Measurements from ENCODE around the gene GCK.

Gene GCK

DNA sequence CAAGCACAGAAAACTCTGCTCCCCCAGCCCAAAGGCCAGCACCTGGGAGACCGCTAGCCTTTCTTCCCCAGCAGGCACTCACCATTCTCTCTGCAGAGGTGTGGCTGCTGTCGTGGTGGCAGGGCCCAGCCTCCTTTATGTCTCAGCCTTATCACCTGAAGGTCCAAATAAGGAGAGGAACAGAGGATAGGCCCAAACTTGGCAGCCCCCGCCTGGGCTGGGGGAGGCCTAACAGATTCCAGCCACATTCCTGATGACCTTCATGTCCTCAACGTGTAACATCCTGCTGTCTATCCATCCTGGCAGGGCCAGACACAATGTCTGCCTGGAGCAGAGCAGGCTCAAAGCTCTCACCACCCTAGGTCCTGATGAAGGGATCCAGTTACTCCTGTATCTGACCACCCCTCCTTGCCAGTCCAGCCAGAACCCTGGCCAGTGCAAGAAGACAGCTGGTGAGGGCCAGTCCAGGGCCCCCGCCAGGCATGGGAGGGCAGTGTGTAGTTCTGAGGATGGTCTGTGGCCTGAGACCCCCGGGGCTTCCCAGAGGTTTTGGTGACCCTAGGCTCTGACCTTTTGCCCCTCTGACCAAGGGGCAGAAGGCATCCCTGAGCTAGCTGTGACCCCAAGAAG is 47.9 kb downstream of the GCK start, which contains the start of gene MYL7:
Gene MYL7, minus strand, starts transcription at position 112 of the 630 bp plus-strand sequence. Its CDS starts 27 bp downstream, at position 85.
- no peaks in the 10 kb centered on the region for H3K79me2 ChIP-seq (ENCODE audit: insufficient read depth, low read length)
- H3K9me2 ChIP-seq (replicated peaks; ENCODE audit: insufficient read depth, low read length): no peaks in the 10 kb centered on the region
- no peak within 1 kb of the TSS for H3K4me2 ChIP-seq (ENCODE audit: low read depth, low read length, poor library complexity, severe bottlenecking)
- H3K27me3 ChIP-seq (ENCODE audit: low read length): no peaks in the 10 kb centered on the region
- no peaks in the 10 kb centered on the region for H4K20me1 ChIP-seq (ENCODE audit: low read depth, low read length)
- H2AFZ ChIP-seq (ENCODE audit: low read depth, low read length, severe bottlenecking): no peak within 1 kb of the TSS
- no peaks in the 10 kb centered on the region for H3F3A ChIP-seq (ENCODE audit: insufficient read depth)
- H3K4me3 ChIP-seq (ENCODE audit: insufficient read depth, low read length, poor library complexity, severe bottlenecking): no peak within 1 kb of the TSS
- no peak within 1 kb of the TSS for H3K27ac ChIP-seq (ENCODE audit: low read depth, low read length)
- H3K36me3 ChIP-seq (ENCODE audit: low read length): no peaks in the 10 kb centered on the region
- no peaks in the 10 kb centered on the region for H3K9me3 ChIP-seq (ENCODE audit: insufficient read depth, low read length)
- no peak within 1 kb of the TSS for H3K9ac ChIP-seq (ENCODE audit: low read length)
- TF ChIP-seq, protein P1, sequence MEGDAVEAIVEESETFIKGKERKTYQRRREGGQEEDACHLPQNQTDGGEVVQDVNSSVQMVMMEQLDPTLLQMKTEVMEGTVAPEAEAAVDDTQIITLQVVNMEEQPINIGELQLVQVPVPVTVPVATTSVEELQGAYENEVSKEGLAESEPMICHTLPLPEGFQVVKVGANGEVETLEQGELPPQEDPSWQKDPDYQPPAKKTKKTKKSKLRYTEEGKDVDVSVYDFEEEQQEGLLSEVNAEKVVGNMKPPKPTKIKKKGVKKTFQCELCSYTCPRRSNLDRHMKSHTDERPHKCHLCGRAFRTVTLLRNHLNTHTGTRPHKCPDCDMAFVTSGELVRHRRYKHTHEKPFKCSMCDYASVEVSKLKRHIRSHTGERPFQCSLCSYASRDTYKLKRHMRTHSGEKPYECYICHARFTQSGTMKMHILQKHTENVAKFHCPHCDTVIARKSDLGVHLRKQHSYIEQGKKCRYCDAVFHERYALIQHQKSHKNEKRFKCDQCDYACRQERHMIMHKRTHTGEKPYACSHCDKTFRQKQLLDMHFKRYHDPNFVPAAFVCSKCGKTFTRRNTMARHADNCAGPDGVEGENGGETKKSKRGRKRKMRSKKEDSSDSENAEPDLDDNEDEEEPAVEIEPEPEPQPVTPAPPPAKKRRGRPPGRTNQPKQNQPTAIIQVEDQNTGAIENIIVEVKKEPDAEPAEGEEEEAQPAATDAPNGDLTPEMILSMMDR (IDR thresholded peaks at IDR 0.05; ENCODE audit: insufficient read depth, low read length, poor library complexity, severe bottlenecking): no peak

- H2AFZ ChIP-seq (ENCODE audit: low read depth, low read length, severe bottlenecking): no peak overlapping the region
- no peaks in the 10 kb centered on the region for H3K36me3 ChIP-seq (ENCODE audit: low read length)
- H3K4me2 ChIP-seq (ENCODE audit: low read depth, low read length, poor library complexity, severe bottlenecking): no peak overlapping the region
- no peaks in the 10 kb centered on the region for H3K79me2 ChIP-seq (ENCODE audit: insufficient read depth, low read length)
- no peak overlapping the region for H3K4me3 ChIP-seq (ENCODE audit: insufficient read depth, low read length, poor library complexity, severe bottlenecking)
- TF ChIP-seq, protein P1 (IDR thresholded peaks at IDR 0.05; ENCODE audit: insufficient read depth, low read length, poor library complexity, severe bottlenecking): no peak
- TF ChIP-seq EZH2phosphoT487 (conservative IDR thresholded peaks at IDR 0.05; ENCODE audit: low read length): no peak
- no peaks in the 10 kb centered on the region for H3K9me3 ChIP-seq (ENCODE audit: insufficient read depth, low read length)
- no peak overlapping the region for H3K9ac ChIP-seq (ENCODE audit: low read length)
- H3F3A ChIP-seq (ENCODE audit: insufficient read depth): no peaks in the 10 kb centered on the region
- H4K20me1 ChIP-seq (ENCODE audit: low read depth, low read length): no peaks in the 10 kb centered on the region
- no peaks in the 10 kb centered on the region for H3K27me3 ChIP-seq (ENCODE audit: low read length)
- H3K27ac ChIP-seq (ENCODE audit: low read depth, low read length): no peak overlapping the region
- H3K9me2 ChIP-seq (replicated peaks; ENCODE audit: insufficient read depth, low read length): no peaks in the 10 kb centered on the region
Observed at GRCh38 chr7:44140341-44140740, 48.9 kb downstream of the GCK start.

DNA sequence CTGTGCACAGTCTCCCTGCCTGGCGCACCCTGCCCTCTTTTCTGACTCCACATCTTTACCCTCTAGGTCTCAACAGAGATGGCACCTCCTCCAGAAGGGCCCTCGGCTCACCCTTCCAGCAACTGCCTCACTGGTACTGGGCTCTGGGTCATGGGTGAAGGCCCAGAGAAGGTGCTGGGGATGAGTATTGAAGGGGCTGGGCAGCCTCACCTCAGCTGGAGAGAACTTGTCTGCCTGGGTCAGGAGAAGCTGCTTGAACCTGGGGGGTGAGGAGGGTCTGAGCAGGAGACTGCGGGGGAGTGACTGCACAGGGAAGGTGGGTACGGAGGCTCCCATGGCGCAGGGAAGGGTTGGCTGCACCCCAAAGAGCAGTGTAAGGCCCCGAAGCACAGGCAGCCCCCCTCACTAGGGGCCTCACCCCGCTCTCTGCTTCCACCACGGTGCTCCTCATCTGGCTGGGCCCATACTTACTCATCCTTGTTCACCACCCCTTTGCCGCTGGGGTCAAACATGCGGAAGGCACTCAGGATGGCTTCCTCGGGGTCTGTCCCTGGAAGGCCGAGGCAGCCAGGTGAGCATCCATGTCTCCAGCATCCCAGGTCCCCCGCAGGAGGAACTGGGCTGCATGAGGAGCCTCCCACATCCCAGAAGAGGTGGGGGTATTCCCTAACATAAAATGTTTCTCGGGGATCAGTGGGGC is 49.8 kb downstream of the GCK start:
- Histone ChIP-seq H3K9me2 (replicated peaks; ENCODE audit: insufficient read depth, low read length) (no peaks in the 10 kb centered on the region), H4K20me1 (ENCODE audit: low read depth, low read length) (no peaks in the 10 kb centered on the region), H3K9ac (ENCODE audit: low read length) (no peak overlapping the region), H3K9me3 (ENCODE audit: insufficient read depth, low read length) (no peaks in the 10 kb centered on the region), H3K79me2 (ENCODE audit: insufficient read depth, low read length) (no peaks in the 10 kb centered on the region), H3K4me2 (ENCODE audit: low read depth, low read length, poor library complexity, severe bottlenecking) (no peak overlapping the region), H3F3A (ENCODE audit: insufficient read depth) (no peaks in the 10 kb centered on the region), H3K4me3 (ENCODE audit: insufficient read depth, low read length, poor library complexity, severe bottlenecking) (no peak overlapping the region), H3K27me3 (ENCODE audit: low read length) (no peaks in the 10 kb centered on the region), H3K27ac (ENCODE audit: low read depth, low read length) (no peak overlapping the region), H3K36me3 (ENCODE audit: low read length) (no peaks in the 10 kb centered on the region), H2AFZ (ENCODE audit: low read depth, low read length, severe bottlenecking) (no peak overlapping the region)
- TF ChIP-seq, protein P1 (IDR thresholded peaks at IDR 0.05; ENCODE audit: insufficient read depth, low read length, poor library complexity, severe bottlenecking): no peak
- no peak for TF ChIP-seq EZH2phosphoT487 (conservative IDR thresholded peaks at IDR 0.05; ENCODE audit: low read length)
